Measurements from ENCODE around the gene CCZ1.
"Not testable (repeated sequence)": the region's sequence is repeated elsewhere in the genome, so short reads cannot be mapped to it uniquely, and the experiment has no call there.

CCZ1 gene

GRCh38 chr7:5908835-5909234 is 10.3 kb downstream of the CCZ1 start:
- DNase-seq (ENCODE audit: low spot score) = not testable (repeated sequence)

GRCh38 chr7:5916529-5916928 is 18.0 kb downstream of the CCZ1 start:
- not testable (repeated sequence) for DNase-seq (ENCODE audit: low spot score)

GRCh38 chr7:5924180-5924579 is 25.6 kb downstream of the CCZ1 start:
- not testable (repeated sequence) for DNase-seq (ENCODE audit: low spot score)

GRCh38 chr7:5924630-5925029 is 26.1 kb downstream of the CCZ1 start:
- DNase-seq (ENCODE audit: low spot score) = not testable (repeated sequence)

GRCh38 chr7:5926263-5926870 is 27.8 kb downstream of the CCZ1 start:
- not testable (repeated sequence) for DNase-seq (ENCODE audit: low spot score)

GRCh38 chr7:5930290-5930689 is 31.8 kb downstream of the CCZ1 start:
- not testable (repeated sequence) for DNase-seq (ENCODE audit: low spot score)

- not testable (repeated sequence) for DNase-seq (ENCODE audit: low spot score)
These were observed 32.7 kb downstream of the CCZ1 start for GRCh38 chr7:5931250-5931649.

GRCh38 chr7:5931905-5932644 is 33.5 kb downstream of the CCZ1 start:
- not testable (repeated sequence) for DNase-seq (ENCODE audit: low spot score)

- DNase-seq (ENCODE audit: low spot score) = not testable (repeated sequence)
These were observed 36.5 kb downstream of the CCZ1 start for GRCh38 chr7:5934945-5935450.

GRCh38 chr7:5963205-5963604 is 64.7 kb downstream of the CCZ1 start:
- DNase-seq (ENCODE audit: low spot score) = not testable (repeated sequence)

GRCh38 chr7:5963810-5964209 is 65.3 kb downstream of the CCZ1 start:
- not testable (repeated sequence) for DNase-seq (ENCODE audit: low spot score)

GRCh38 chr7:5970347-5970911 is 71.9 kb downstream of the CCZ1 start, which contains the start of gene RSPH10B:
TSS of gene RSPH10B (minus strand) at chr7:5970689. CDS start at chr7:5967116, 3,573 bp downstream.
- DNase-seq (ENCODE audit: low spot score) = not testable (repeated sequence)

GRCh38 chr7:5973580-5973979 is 75.0 kb downstream of the CCZ1 start:
- DNase-seq (ENCODE audit: low spot score) = not testable (repeated sequence)
